Measurements from ENCODE around the gene NAA38. TPM values are rescaled to one million over a fixed set of nuclear protein-coding genes. Genes with fewer than 3 reads are reported as not detected.
A peak's percentile ranks its signal among the peaks of the same experiment; 100 is the strongest.

Gene NAA38
- total and polyA plus RNA-seq, 5 experiments from 2014 or later: 16.0 to 169 (median 125) TPM

DNA sequence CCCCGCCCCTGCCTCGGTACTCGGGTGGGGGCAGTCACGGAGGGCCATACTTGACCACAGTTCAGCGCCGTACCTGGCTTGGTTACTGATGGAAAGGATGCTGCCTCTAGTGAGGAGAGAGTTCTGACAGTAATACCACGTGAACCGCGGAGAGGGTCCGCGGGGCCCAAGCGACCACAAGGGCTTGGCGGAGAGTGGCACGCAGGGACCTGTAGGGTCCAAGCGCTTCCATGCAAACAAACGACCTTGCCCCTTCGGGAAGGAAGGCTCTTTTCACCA is 14.2 kb downstream of the NAA38 start:
- peak overlapping the region; percentile 88 to 100 (median 96) for H3K4me3 Mint-ChIP-seq
- ATAC-seq (peak in 1 of 2 donors; percentile 0), DNase-seq (peak in 2 of 10 donors; percentile 45 to 56)
- peaks cover 46 to 65% (median 52%) of the 10 kb centered on the region in 4 donors for H3K4me1 Mint-ChIP-seq
- peaks cover 0 to 29% (median 0%) of the 10 kb centered on the region in 3 donors for H3K36me3 Mint-ChIP-seq
- H3K9me3 Mint-ChIP-seq: no peaks in the 10 kb centered on the region
- POLR2A ChIA-PET: interaction anchor here (1.0 to 7.2 kb wide), 5 partner anchors 8 to 330 kb away, joined by 3 to 116 read pairs (median 22); partner anchors contain the start of genes CYB5D1, KDM6B, NAA38 and TMEM88
- peaks cover 0 to 6% (median 0%) of the 10 kb centered on the region in 5 donors for H3K27me3 Mint-ChIP-seq
- H3K27ac Mint-ChIP-seq: peak overlapping the region; percentile 94 to 100 (median 98)

DNA sequence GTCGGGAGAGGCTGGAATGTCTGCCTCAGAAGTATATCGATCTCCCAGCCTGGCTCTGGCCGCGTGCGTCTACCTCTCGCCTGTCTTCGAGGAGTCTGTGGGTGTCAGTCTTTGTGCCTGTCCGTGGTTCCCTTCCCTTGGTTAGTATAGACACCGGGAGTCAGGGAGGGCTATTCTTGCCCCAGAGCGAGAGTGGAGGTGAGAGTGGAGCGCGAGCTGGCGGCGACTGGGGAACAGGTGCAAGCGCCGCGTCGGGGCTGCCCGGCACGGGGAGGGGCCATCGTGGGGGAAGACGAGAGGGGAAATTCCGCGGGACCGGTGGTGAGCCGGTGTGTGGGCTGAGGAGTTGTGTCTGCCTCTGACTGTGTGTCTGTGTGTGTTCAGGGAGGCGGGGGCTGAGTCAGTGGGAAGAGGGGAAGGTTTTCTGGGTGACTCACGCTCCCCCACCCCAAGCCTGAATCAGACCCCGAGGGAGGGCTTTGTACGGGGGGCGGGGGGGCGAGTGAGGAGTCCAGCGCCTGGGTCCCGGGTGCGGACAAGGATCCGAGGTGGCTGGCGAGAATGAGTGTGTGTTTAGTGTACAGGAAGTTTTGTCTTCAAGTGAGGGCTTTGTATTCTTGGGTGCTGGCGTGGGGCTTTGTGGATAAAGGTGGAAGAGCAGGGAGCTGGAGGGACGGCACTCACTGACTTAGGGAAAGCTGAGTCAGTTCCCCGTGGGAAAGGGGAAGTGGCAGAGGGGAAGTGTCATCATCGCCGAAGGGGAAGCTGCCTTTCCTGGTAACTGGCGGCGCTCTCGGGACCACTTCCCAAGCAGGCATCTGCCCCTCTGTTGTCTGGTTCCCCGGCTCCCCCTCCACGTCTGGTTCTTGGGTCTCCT is 14.7 kb downstream of the NAA38 start:
- H3K4me3 Mint-ChIP-seq: peak overlapping the region; percentile 88 to 100 (median 96)
- H3K27me3 Mint-ChIP-seq: peaks cover 0 to 6% (median 0%) of the 10 kb centered on the region in 5 donors
- ATAC-seq (peak; percentile 47 to 58), DNase-seq (peak in 9 of 10 donors; percentile 82 to 98 (median 93))
- POLR2A ChIA-PET: interaction anchor here (0.5 to 7.2 kb wide), 9 partner anchors 8 to 543 kb away, joined by 3 to 116 read pairs (median 4); partner anchors contain the start of genes CYB5D1, KDM6B, NAA38 and TMEM88
- peaks cover 49 to 69% (median 54%) of the 10 kb centered on the region in 4 donors for H3K4me1 Mint-ChIP-seq
- H3K9me3 Mint-ChIP-seq: no peaks in the 10 kb centered on the region
- peak overlapping the region; percentile 94 to 100 (median 98) for H3K27ac Mint-ChIP-seq
- H3K36me3 Mint-ChIP-seq: peaks cover 0 to 28% (median 0%) of the 10 kb centered on the region in 3 donors

DNA sequence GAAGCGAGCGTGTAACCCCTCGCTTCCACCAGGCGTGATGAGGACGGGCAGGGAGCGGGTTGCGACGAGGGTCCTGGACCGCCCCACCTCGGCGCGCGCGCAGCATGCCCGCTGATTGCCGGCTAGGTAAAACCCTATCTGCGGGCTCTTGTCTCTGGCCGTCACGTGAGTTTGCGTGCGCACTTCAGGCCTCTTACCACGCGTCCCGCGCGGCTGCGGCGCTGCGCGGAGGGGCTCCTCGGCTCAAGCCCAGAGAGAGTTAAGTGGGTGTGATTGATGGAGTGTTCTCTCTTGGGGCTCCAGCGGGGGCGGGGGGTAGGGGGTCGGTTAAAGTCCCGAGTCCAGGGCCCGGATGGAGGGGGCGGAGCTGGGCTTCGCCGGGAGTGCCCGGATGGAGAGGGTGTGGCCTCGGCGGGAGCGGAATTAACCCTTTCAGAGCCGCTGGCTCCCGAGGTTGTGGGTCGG is 15.4 kb downstream of the NAA38 start:
- ATAC-seq (peak; percentile 26 to 34), DNase-seq (peak; percentile 73 to 93 (median 84))
- Mint-ChIP-seq H3K36me3 (peaks cover 0 to 22% (median 0%) of the 10 kb centered on the region in 3 donors), H3K27me3 (peaks cover 0 to 6% (median 0%) of the 10 kb centered on the region in 5 donors), H3K4me1 (peaks cover 54 to 76% (median 60%) of the 10 kb centered on the region in 4 donors), H3K27ac (peak overlapping the region; percentile 94 to 100 (median 98)), H3K9me3 (no peaks in the 10 kb centered on the region), H3K4me3 (peak overlapping the region; percentile 88 to 100 (median 96))
- POLR2A ChIA-PET: interaction anchor here (0.6 to 7.2 kb wide), 8 partner anchors 7 to 541 kb away, joined by 3 to 116 read pairs (median 6); partner anchors contain the start of genes CYB5D1, KDM6B, NAA38 and TMEM88

DNA sequence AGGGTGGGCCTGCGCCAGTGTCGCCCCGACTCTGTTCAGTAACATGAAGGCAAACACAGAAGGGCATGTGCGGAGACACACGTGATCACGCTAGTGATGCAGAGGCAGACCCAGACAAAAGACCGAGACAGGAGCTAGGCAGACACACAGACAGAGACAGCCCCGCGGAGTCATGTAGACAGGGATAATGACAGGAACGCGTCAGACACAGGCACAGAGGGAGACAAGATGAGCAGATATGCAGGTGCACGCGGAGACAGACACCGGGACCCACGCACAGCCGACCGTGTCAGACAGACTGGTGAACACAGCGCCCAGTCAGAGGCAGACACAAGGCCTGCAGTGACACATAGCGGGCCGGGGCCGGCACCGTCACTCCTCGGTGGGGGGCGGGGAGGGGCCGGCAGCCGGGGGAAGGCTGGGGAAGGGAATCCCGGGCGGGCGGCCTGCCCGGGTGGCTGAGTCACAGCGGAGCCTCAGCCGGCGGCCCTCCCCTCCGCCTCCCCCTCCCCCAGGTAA is 15.9 kb downstream of the NAA38 start:
- POLR2A ChIA-PET: interaction anchor here (0.8 to 7.2 kb wide), 7 partner anchors 7 to 542 kb away, joined by 3 to 116 read pairs (median 7); partner anchors contain the start of genes CYB5D1, KDM6B, NAA38 and TMEM88
- peaks cover 0 to 6% (median 0%) of the 10 kb centered on the region in 5 donors for H3K27me3 Mint-ChIP-seq

DNA sequence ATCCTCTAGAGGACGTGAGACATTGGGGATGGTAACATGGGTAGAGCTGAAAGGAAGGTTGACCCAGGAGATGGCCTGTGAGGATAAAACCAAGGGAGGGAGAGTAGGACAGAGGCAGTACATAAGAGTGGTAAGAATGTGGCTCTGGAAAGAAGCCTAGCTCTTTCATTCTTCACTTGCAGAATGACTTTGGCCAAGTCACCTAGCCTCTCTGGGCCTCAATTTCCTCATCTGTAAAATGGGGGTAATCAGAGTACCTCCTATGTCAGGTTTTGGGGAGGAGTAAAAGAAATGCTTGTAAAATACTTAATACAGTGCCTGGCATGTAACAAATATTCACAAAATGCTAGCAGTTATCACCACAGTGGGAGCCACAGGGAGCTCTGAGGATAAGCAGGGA is 16.5 kb downstream of the NAA38 start:
- peaks cover 63 to 87% (median 68%) of the 10 kb centered on the region in 4 donors for H3K4me1 Mint-ChIP-seq
- peak overlapping the region; percentile 80 to 99 (median 98) for H3K27ac Mint-ChIP-seq
- POLR2A ChIA-PET: interaction anchor here (0.7 to 6.9 kb wide), 6 partner anchors 8 to 154 kb away, joined by 3 to 54 read pairs (median 6); partner anchors contain the start of genes CYB5D1, NAA38, TMEM88 and TP53
- H3K36me3 Mint-ChIP-seq: peaks cover 0 to 16% (median 0%) of the 10 kb centered on the region in 3 donors
- no peaks in the 10 kb centered on the region for H3K9me3 Mint-ChIP-seq
- peak overlapping the region; percentile 85 to 100 (median 93) for H3K4me3 Mint-ChIP-seq
- no peak for DNase-seq
- peaks cover 0 to 6% (median 0%) of the 10 kb centered on the region in 5 donors for H3K27me3 Mint-ChIP-seq
- no peak for ATAC-seq

More for the DNA sequence above, 15.9 kb downstream of the NAA38 start:
- DNase-seq (peak; percentile 80 to 95 (median 87)), ATAC-seq (peak; percentile 34 to 45)
- no peaks in the 10 kb centered on the region for H3K9me3 Mint-ChIP-seq
- H3K4me1 Mint-ChIP-seq: peaks cover 59 to 81% (median 65%) of the 10 kb centered on the region in 4 donors
- H3K4me3 Mint-ChIP-seq: peak overlapping the region; percentile 88 to 100 (median 95)
- H3K27ac Mint-ChIP-seq: peak overlapping the region; percentile 80 to 100 (median 98)
- H3K36me3 Mint-ChIP-seq: peaks cover 0 to 17% (median 0%) of the 10 kb centered on the region in 3 donors

DNA sequence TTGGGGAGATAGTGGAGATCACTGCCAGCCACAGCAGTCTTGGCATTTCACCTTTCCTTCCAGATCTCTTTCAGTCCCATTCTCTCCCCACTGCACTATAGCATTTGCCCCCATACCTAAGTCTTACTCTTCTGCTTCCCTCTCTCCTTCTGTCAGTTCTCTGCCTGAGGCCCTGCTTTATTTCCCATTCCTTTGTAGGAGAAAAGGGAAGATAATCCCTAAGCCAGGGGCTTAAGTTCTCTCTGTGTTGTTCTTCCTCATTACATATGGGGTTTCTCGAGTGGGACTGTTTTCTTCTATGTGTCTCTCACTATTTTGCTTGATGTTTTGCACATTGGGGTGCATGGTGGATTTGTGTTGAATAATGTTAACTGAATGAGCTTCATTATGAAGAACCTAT is 16.9 kb downstream of the NAA38 start:
- ATAC-seq (no peak), DNase-seq (no peak)
- Mint-ChIP-seq H3K27ac (peak overlapping the region; percentile 80 to 99 (median 98)), H3K4me1 (peaks cover 61 to 87% (median 65%) of the 10 kb centered on the region in 4 donors), H3K36me3 (peaks cover 0 to 14% (median 0%) of the 10 kb centered on the region in 3 donors), H3K9me3 (no peaks in the 10 kb centered on the region), H3K4me3 (peak overlapping the region in 9 of 10 donors; percentile 85 to 100 (median 93)), H3K27me3 (peaks cover 0 to 6% (median 0%) of the 10 kb centered on the region in 5 donors)
- POLR2A ChIA-PET: interaction anchor here (0.7 to 6.9 kb wide), 5 partner anchors 9 to 153 kb away, joined by 3 to 54 read pairs (median 5); partner anchors contain the start of genes CYB5D1, NAA38, TMEM88 and TP53

DNA sequence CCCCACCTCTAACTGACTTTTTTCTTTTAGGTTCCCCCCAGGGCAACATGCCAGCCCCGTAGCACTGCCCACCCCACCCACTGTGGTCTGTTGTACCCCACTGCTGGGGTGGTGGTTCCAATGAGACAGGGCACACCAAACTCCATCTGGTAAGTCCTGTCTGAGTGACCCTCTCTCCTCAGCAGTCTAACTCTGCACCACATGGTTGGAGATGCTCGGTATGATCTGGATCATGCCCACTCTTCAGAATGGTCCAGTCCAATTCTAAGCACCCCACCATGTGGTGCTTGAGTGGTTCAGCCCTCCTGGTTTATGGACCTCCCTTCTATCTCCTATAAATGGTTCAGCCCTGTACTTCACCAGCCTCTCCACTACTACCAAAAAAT is 17.5 kb downstream of the NAA38 start:
- POLR2A ChIA-PET: interaction anchor here (2.1 to 6.9 kb wide), 2 partner anchors 12 to 16 kb away, joined by 10 to 54 read pairs; partner anchors contain the start of genes CYB5D1, NAA38 and TMEM88
- Mint-ChIP-seq H3K27me3 (peaks cover 0 to 8% (median 0%) of the 10 kb centered on the region in 5 donors), H3K4me1 (peaks cover 57 to 87% (median 63%) of the 10 kb centered on the region in 4 donors), H3K27ac (peak overlapping the region; percentile 77 to 99 (median 98)), H3K4me3 (peak overlapping the region in 9 of 10 donors; percentile 13 to 100 (median 86)), H3K36me3 (peaks cover 0 to 14% (median 0%) of the 10 kb centered on the region in 3 donors), H3K9me3 (no peaks in the 10 kb centered on the region)
- DNase-seq (peak in 3 of 10 donors; percentile 25 to 27 (median 27)), ATAC-seq (no peak)

DNA sequence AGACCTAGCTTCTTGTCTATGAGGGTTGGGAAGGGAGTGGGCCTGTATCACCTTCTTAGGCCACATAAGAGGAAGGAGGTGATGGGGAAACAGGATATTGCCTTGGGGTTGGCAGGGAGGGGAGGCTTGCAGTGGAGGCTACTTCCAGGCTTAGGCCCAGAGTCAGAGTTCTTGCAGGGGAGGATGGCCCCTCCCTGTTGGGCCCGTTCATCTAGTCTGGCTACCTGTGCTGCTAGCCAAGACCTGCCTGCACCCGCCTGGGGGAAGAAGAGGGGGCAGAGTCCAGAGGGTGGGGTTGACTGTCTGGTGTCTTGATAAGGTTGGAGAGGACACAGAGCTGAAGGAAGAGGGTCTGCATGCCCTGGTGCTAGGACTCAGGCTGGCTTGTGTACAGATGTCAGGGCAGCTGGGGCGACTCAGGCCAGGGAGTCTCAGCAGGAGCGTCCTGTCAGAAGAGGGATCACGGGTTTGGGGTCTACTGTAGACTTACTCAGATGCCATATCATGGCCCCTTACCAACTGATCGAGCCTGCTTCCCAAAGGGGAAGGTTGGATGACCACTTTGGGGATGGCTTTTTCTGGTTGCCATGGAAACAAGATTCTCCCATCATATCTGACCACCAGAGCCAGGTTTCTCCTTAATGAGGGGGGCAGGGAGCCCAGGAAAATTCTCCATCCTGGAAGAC is 18.0 kb downstream of the NAA38 start:
- ATAC-seq (no peak), DNase-seq (peak in 3 of 10 donors; percentile 18 to 19 (median 18))
- POLR2A ChIA-PET: interaction anchor here (2.1 to 6.7 kb wide), 2 partner anchors 12 to 17 kb away, joined by 10 to 103 read pairs; partner anchors contain the start of genes CYB5D1, NAA38 and TMEM88
- peak overlapping the region; percentile 77 to 99 (median 98) for H3K27ac Mint-ChIP-seq
- H3K36me3 Mint-ChIP-seq: peaks cover 0 to 14% (median 0%) of the 10 kb centered on the region in 3 donors
- peak overlapping the region; percentile 23 to 100 (median 86) for H3K4me3 Mint-ChIP-seq
- H3K9me3 Mint-ChIP-seq: no peaks in the 10 kb centered on the region
- H3K4me1 Mint-ChIP-seq: peaks cover 57 to 83% (median 63%) of the 10 kb centered on the region in 4 donors
- peaks cover 0 to 8% (median 0%) of the 10 kb centered on the region in 5 donors for H3K27me3 Mint-ChIP-seq

DNA sequence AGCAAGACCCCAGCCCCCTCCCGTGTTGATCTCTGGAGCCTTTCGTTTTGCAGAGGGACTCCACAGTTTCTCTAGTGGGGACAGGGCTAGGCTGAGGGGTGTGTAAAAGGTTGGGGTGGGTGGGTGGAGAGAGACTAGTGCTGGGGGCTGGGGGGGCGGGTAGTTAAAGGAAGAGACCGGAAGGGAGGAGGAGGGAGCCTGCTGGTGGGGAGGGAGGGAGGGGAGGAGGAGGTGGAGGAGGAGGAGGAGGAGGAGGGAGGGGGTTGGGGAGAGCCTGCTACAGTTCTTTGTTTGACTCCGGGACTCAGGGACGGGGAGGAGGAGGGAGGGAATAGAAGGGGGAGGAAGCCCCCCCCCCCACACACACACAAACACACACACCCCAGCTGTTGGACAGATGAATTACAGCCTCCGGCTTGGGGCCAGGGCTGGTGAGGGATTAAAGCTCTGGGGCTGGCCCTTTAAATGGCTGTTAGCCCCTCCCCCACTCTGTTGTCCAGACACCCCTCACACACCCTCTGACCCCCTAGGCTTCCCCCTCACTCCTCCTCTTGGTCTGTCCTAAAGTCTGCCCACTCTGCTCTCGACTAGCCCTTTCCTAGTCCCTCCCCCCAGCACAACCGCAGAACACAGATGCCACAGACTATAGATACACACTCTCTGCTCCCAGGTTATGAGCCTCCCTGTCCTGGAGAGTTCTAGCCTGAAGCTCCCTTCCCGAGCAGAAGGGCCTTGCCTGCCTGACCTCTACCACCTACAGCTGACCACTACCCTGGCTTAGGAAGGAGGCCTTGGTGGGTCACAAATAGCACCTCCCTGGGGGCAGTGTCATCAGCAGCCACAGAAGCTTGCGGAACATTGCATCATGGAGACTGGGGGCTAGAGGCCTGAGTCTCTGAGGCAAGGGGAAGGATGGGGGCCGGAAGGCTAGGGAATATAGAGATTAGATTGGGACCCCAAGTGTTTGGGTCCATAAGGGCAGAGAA is 19.0 kb downstream of the NAA38 start:
- H3K27me3 Mint-ChIP-seq: peaks cover 0 to 8% (median 0%) of the 10 kb centered on the region in 5 donors
- peaks cover 57 to 83% (median 63%) of the 10 kb centered on the region in 4 donors for H3K4me1 Mint-ChIP-seq
- DNase-seq: peak in 3 of 10 donors; percentile 17 to 34 (median 26)
- H3K9me3 Mint-ChIP-seq: no peaks in the 10 kb centered on the region
- H3K36me3 Mint-ChIP-seq: peaks cover 0 to 14% (median 0%) of the 10 kb centered on the region in 3 donors
- H3K27ac Mint-ChIP-seq: peak overlapping the region; percentile 77 to 100 (median 98)
- POLR2A ChIA-PET: interaction anchor here (0.6 to 6.8 kb wide), 6 partner anchors 6 to 385 kb away, joined by 3 to 116 read pairs (median 18); partner anchors contain the start of genes CYB5D1, NAA38, TMEM88 and TP53
- no peak for ATAC-seq
- H3K4me3 Mint-ChIP-seq: peak overlapping the region; percentile 88 to 99 (median 94)

DNA sequence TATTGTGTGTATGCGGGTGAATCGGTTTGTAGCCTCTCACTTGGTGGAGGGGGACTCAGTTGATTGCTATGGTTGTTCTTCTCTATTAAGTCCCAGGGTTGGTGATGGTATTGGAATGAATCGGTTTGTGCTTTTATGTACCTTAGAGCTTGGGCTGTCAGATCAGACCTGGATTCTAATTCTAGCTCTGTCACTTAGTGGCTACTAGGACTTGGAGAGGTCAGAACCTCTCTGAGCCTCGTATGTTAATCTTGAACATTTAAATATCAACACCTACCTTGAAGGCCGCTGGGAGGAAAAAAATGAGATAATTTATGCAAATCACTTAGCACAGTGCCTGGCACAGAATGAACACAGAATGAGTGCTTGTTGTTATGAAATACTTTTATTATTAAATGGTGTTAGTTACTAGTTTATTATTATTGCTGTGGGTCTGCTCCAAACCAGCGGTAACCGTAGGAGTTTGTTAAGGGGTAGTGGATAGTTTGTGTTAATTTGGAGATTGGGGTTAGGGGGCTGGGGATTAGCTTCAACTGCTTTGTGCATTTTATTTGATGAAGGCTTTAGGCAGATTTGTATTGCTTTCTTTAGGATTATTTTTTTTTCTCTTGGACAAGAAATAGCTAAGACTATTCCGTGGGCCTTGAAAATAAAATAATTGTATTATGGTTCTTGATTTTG is 19.8 kb downstream of the NAA38 start:
- POLR2A ChIA-PET: interaction anchor here (0.6 to 6.8 kb wide), 9 partner anchors 7 to 384 kb away, joined by 3 to 116 read pairs (median 5); partner anchors contain the start of genes CYB5D1, NAA38, RNF227 and TMEM88
- Mint-ChIP-seq H3K27me3 (peaks cover 0 to 8% (median 0%) of the 10 kb centered on the region in 5 donors), H3K36me3 (peaks cover 0 to 14% (median 0%) of the 10 kb centered on the region in 3 donors), H3K4me1 (peaks cover 59 to 79% (median 63%) of the 10 kb centered on the region in 4 donors), H3K9me3 (no peaks in the 10 kb centered on the region), H3K4me3 (peak overlapping the region; percentile 87 to 99 (median 94)), H3K27ac (peak overlapping the region; percentile 80 to 100 (median 98))
- ATAC-seq (no peak), DNase-seq (peak in 1 of 10 donors; percentile 9)
